Measurements from ENCODE around the gene TTBK2. TPM values are rescaled to one million over a fixed set of nuclear protein-coding genes. Genes with fewer than 3 reads are reported as not detected.

TTBK2 gene
- polyA plus RNA-seq, 1 donor (not counting 4 experiments of a cell fraction or from before 2014, with no cell fraction given), result 7.3 TPM

GRCh38 chr15:42728972-42729371 lies 191.6 kb downstream of the TTBK2 start:
- Histone ChIP-seq H3K4me3 (ENCODE audit: control insufficient read depth in 2 of 3, extremely low read depth in 1 of 3, insufficient read depth in 2 of 3, low read depth in 1 of 3, low read length in 3 of 3) (no peak overlapping the region), H3K9ac (ENCODE audit: control insufficient read depth, extremely low read depth, insufficient read depth, low read length) (no peak overlapping the region), H3K9me1 (ENCODE audit: control insufficient read depth, extremely low read depth, insufficient read depth, low read length) (no peaks in the 10 kb centered on the region), H3K9me3 (ENCODE audit: control insufficient read depth, low read depth, low read length) (no peaks in the 10 kb centered on the region), H3K79me2 (ENCODE audit: control insufficient read depth, insufficient read depth, low read length) (no peaks in the 10 kb centered on the region), H3K27ac (ENCODE audit: control insufficient read depth, insufficient read depth, low read length) (no peak overlapping the region), H3K27me3 (ENCODE audit: control insufficient read depth, extremely low read depth, insufficient read depth, low read length) (no peaks in the 10 kb centered on the region), H3K4me2 (ENCODE audit: control insufficient read depth, extremely low read depth, insufficient read depth, low read depth, low read length) (no peak overlapping the region), H4K20me1 (ENCODE audit: control insufficient read depth, extremely low read depth, insufficient read depth, low read length) (no peaks in the 10 kb centered on the region), H3K36me3 (ENCODE audit: control insufficient read depth in 2 of 2, extremely low read depth in 1 of 2, insufficient read depth in 2 of 2, low read length in 2 of 2) (peaks cover 43 to 57% of the 10 kb centered on the region in 2 experiments), H2AFZ (ENCODE audit: control insufficient read depth, low read length) (no peak overlapping the region), H3K4me1 (ENCODE audit: control insufficient read depth, extremely low read depth, insufficient read depth, low read length) (no peaks in the 10 kb centered on the region)
- TF ChIP-seq EZH2 (IDR thresholded peaks at IDR 0.05; ENCODE audit: low read length), result no peak
- TF ChIP-seq, protein P1, sequence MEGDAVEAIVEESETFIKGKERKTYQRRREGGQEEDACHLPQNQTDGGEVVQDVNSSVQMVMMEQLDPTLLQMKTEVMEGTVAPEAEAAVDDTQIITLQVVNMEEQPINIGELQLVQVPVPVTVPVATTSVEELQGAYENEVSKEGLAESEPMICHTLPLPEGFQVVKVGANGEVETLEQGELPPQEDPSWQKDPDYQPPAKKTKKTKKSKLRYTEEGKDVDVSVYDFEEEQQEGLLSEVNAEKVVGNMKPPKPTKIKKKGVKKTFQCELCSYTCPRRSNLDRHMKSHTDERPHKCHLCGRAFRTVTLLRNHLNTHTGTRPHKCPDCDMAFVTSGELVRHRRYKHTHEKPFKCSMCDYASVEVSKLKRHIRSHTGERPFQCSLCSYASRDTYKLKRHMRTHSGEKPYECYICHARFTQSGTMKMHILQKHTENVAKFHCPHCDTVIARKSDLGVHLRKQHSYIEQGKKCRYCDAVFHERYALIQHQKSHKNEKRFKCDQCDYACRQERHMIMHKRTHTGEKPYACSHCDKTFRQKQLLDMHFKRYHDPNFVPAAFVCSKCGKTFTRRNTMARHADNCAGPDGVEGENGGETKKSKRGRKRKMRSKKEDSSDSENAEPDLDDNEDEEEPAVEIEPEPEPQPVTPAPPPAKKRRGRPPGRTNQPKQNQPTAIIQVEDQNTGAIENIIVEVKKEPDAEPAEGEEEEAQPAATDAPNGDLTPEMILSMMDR (optimal IDR thresholded peaks at IDR 0.05 in 1 of 3, IDR thresholded peaks at IDR 0.05 in 1 of 3, conservative IDR thresholded peaks at IDR 0.05 in 1 of 3; ENCODE audit: extremely low read depth in 1 of 3, insufficient read depth in 2 of 3, low read length in 3 of 3), result no peak
- no peak for DNase-seq (ENCODE audit: low read depth, low spot score)
- no peak for FAIRE-seq
- dilution Hi-C loops (cut with MboI; ENCODE audit: extremely low pct_ligation_motif_present, low sequenced_read_pairs), result no loop called here

DNA sequence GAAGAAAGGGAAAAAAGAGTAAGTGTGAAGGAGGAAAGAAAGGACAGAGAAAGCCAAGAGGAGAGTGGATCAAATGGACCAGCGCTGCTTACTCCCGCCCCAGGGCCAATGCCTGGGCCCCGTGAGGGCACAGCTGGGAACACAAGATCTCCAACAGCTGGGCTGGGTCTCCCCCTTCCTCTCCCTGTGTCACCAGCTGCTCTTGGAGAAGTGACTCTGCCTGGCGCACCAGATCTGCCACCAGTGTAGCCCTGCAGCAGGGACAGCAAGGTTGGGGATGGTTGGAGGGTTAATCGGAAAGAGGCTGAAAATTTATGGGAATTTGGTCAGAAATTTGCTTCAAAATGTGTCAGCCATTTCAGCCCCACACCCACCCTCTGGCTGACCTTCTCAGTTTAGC lies 192.0 kb downstream of the TTBK2 start:
- H3K4me3 ChIP-seq (ENCODE audit: control insufficient read depth in 2 of 3, extremely low read depth in 1 of 3, insufficient read depth in 2 of 3, low read depth in 1 of 3, low read length in 3 of 3), result no peak overlapping the region
- no peaks in the 10 kb centered on the region for H4K20me1 ChIP-seq (ENCODE audit: control insufficient read depth, extremely low read depth, insufficient read depth, low read length)
- TF ChIP-seq, protein P1 (optimal IDR thresholded peaks at IDR 0.05 in 1 of 3, IDR thresholded peaks at IDR 0.05 in 1 of 3, conservative IDR thresholded peaks at IDR 0.05 in 1 of 3; ENCODE audit: extremely low read depth in 1 of 3, insufficient read depth in 2 of 3, low read length in 3 of 3), result no peak
- TF ChIP-seq EZH2 (IDR thresholded peaks at IDR 0.05; ENCODE audit: low read length), result no peak
- H3K9me3 ChIP-seq (ENCODE audit: control insufficient read depth, low read depth, low read length), result no peaks in the 10 kb centered on the region
- no peak overlapping the region for H2AFZ ChIP-seq (ENCODE audit: control insufficient read depth, low read length)
- dilution Hi-C loops (cut with MboI; ENCODE audit: extremely low pct_ligation_motif_present, low sequenced_read_pairs), result no loop called here
- H3K27ac ChIP-seq (ENCODE audit: control insufficient read depth, insufficient read depth, low read length), result no peak overlapping the region
- no peak overlapping the region for H3K4me2 ChIP-seq (ENCODE audit: control insufficient read depth, extremely low read depth, insufficient read depth, low read depth, low read length)
- no peaks in the 10 kb centered on the region for H3K27me3 ChIP-seq (ENCODE audit: control insufficient read depth, extremely low read depth, insufficient read depth, low read length)
- peaks cover 43 to 56% of the 10 kb centered on the region in 2 experiments for H3K36me3 ChIP-seq (ENCODE audit: control insufficient read depth in 2 of 2, extremely low read depth in 1 of 2, insufficient read depth in 2 of 2, low read length in 2 of 2)
- no peaks in the 10 kb centered on the region for H3K9me1 ChIP-seq (ENCODE audit: control insufficient read depth, extremely low read depth, insufficient read depth, low read length)
- H3K79me2 ChIP-seq (ENCODE audit: control insufficient read depth, insufficient read depth, low read length), result no peaks in the 10 kb centered on the region
- no peaks in the 10 kb centered on the region for H3K4me1 ChIP-seq (ENCODE audit: control insufficient read depth, extremely low read depth, insufficient read depth, low read length)
- FAIRE-seq (no peak), DNase-seq (ENCODE audit: low read depth, low spot score) (no peak)
- no peak overlapping the region for H3K9ac ChIP-seq (ENCODE audit: control insufficient read depth, extremely low read depth, insufficient read depth, low read length)

Data from keratinocyte (primary cell).